ENCODE results near the gene RPP25L.

DNA sequence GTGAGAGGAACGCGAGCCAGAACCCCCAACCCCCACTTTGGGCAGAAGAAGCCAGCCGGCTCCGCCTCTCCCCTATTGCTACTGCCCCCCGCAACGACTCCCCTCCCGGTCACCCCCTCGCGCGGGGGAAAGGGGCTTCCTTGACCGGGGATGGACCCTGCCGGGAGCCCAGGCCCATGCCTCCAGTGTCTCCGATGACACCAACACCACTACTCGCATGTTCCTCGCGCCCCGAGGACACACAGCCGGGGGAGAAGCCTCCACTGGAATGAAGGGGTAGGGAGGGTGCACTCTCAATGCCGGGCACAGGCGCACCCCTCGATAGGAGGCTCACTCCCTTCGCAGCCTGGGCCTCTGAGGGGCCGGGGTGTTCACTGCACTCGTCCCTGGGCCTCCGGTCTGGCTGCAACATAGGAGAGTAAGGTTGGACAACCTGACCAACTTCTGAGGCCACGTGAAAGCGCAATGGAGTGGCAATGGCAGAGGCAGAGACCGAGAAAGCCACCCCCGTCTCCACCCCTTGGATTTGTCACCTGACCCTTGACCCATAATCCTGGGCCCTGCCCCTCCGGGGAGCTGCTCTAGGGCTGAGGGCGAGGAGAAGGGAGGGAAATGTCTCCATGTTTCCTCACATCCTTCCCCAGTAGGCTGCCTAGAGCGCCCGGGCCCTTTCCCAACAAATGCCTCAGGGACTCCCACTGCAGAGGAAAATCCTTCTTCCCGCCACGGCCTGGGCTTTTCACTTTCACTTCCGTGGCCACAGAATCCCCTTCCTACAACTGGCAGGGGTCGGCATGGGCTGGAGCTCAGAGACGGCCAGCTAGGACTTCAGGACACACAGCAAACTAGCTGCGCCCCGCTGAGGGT lies 21.3 kb downstream of the RPP25L start:
- TF ChIP-seq, protein P1, sequence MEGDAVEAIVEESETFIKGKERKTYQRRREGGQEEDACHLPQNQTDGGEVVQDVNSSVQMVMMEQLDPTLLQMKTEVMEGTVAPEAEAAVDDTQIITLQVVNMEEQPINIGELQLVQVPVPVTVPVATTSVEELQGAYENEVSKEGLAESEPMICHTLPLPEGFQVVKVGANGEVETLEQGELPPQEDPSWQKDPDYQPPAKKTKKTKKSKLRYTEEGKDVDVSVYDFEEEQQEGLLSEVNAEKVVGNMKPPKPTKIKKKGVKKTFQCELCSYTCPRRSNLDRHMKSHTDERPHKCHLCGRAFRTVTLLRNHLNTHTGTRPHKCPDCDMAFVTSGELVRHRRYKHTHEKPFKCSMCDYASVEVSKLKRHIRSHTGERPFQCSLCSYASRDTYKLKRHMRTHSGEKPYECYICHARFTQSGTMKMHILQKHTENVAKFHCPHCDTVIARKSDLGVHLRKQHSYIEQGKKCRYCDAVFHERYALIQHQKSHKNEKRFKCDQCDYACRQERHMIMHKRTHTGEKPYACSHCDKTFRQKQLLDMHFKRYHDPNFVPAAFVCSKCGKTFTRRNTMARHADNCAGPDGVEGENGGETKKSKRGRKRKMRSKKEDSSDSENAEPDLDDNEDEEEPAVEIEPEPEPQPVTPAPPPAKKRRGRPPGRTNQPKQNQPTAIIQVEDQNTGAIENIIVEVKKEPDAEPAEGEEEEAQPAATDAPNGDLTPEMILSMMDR (IDR thresholded peaks at IDR 0.05), result no peak
- no peak for TF ChIP-seq POLR2AphosphoS5 (IDR thresholded peaks at IDR 0.05)
